RCC 7860 (cell line): ENCODE data around the gene WDR76.
A peak's percentile ranks its signal among the peaks of the same experiment; 100 is the strongest.
"Not testable (repeated sequence)": the region's sequence is repeated elsewhere in the genome, so short reads cannot be mapped to it uniquely, and the experiment has no call there.

Experiments
- DNase-seq: peaks from one replicate; pipeline ENCODE4 v3.0.0-alpha.2; 2015; ENCODE audit warnings: low spot score
- FAIRE-seq: peaks from 2 replicates; lab custom pipeline; 2012; peaks lifted over from hg19 to GRCh38; lab: Jason Lieb, UNC

The WDR76 gene

GRCh38 chr15:43826508-43827341 lies at the start of gene WDR76:
TSS of gene WDR76 (plus strand) at chr15:43827002. CDS start at chr15:43827033, 31 bp downstream.
- peak; percentile 74 for DNase-seq
- no peak for FAIRE-seq

DNA sequence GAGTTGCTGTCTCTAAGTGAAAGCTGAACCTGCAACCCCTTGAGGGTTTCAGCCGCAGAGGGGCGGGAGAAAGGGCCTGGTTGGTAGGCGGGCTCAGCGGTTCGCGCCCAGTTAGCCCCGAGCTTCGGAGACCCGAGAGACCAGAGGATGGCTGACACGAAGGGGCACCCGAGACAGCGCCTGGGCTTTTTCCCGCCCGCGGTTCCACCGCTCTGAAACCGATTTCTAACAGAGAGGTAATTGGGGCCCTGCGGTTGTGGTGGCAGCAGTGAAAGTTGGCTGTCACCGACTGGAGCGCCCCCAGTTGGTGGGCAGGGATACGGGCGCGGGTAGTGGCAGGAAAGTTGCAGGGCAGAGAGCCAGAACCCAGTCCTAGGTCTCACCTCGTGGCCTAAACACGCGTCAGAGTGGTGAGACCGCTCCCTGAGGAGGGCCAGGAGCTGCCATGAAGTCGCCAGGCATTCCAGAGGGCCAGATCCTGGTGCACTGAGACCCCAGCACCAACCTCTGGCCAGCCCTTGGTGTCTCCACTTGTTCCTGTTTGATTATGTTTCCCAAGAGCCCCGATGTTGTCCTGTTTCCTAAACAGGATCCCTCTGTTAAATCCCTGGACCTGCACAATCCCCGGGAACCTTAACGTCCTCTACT lies 49.4 kb upstream of the WDR76 start:
- FAIRE-seq (no peak), DNase-seq (peak; percentile 74)

GRCh38 chr15:43779016-43779415 lies 47.8 kb upstream of the WDR76 start:
- no peak for DNase-seq
- no peak for FAIRE-seq

- no peak for FAIRE-seq
- DNase-seq = no peak
Observed at GRCh38 chr15:43789409-43789808, 37.4 kb upstream of the WDR76 start.

- peak; percentile 95 for DNase-seq
- peak; percentile 71 for FAIRE-seq
Observed at GRCh38 chr15:43791993-43792760, 34.6 kb upstream of the WDR76 start, which contains the start of gene SERF2. TSS of gene SERF2 (plus strand) at chr15:43792320. CDS start at chr15:43792377, 57 bp downstream.

DNA sequence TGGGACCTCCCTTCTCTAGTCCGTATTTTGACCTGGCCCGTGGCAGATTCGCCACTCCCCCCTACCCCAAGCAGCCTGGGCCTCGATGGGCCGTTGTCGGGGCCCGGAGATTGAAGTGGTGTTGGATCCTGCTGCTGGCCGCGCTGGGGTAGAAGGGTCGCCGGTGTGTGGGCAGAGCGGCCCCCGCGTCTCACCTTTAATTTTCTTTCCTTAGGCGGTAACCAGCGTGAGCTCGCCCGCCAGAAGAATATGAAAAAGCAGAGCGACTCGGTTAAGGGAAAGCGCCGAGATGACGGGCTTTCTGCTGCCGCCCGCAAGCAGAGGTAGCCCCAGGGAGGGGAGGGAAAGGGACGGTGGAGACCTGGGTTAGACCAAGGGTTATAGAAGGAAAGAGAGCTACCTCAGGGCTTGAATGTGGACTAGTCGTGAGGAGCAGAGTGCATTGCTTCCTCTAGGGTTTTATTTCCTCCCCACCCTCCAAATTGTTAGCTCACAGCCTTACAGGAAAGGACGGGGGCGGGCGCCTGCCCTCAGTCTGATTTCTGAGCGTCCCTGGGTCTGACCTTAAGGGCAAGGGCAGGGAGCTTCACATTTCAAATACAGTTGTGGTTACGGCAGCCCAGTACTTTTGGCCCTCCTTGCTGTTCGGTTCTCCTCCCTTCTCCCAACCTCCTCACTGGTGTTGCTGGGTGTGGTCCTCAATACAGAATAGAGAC lies 33.9 kb upstream of the WDR76 start:
- no peak for FAIRE-seq
- DNase-seq = no peak

DNA sequence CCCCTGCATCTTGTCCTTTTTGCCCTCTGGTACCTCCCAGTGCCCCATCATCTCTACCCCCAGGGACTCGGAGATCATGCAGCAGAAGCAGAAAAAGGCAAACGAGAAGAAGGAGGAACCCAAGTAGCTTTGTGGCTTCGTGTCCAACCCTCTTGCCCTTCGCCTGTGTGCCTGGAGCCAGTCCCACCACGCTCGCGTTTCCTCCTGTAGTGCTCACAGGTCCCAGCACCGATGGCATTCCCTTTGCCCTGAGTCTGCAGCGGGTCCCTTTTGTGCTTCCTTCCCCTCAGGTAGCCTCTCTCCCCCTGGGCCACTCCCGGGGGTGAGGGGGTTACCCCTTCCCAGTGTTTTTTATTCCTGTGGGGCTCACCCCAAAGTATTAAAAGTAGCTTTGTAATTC lies 33.2 kb upstream of the WDR76 start:
- DNase-seq (no peak), FAIRE-seq (no peak)

DNA sequence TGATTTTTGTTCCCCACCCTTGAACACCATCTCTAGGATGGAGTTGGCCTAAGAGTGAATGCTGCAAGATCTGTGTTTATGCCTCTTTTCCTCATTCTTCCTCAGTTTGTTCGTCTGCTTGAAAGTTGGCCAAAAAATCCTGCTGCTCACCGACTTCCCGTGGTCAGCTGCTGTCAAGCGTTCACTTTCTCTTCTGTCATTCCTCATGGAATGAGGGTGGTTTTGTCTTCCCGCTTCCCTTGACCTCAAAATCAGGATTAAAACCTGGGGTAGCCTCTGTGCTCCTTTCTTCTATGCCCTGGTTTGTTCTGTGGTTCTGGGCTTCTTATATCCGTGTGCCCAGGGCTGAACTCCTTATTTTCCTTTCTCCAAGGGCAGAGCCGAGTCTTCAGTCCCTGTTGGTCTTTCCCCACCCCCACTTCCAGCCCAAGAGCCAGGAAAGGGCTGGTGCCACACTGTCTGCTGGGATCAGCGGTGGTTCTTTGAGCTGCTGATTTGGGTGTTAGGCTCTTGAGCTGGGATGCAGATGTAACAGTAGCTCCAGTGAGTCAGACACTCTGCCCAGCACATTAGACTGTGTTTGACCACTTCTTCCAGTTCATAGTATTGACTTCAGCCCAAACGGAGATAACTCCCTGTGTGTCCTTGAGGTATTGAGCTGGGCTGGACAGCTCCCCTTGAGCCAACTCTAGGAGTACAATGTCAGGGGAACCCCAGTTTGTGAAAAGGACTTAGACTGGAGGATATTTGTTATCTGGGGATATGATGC lies 32.3 kb upstream of the WDR76 start:
- DNase-seq = peak; percentile 81
- no peak for FAIRE-seq

DNA sequence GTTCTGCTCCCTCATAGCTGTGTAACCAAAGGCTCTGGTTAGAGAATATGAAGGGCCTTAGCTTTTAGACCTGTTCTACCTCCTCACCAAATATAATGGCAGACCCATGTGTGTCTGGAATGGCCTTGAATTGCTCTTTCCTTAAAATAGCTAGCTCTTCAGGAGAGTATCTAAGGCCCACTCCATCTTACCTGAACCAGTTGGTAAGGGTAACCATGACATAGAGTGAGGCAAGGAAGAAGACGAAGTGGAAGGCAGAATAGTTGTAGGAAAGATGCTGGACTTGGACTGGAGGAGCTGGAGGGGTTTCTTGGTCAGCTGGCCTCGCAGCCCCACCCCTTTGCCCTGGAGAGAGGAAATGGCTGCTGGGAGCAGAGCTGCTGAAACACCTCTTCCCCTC lies 31.6 kb upstream of the WDR76 start:
- DNase-seq = no peak
- no peak for FAIRE-seq

GRCh38 chr15:43795997-43796396 lies 30.8 kb upstream of the WDR76 start:
- no peak for FAIRE-seq
- DNase-seq = no peak

DNA sequence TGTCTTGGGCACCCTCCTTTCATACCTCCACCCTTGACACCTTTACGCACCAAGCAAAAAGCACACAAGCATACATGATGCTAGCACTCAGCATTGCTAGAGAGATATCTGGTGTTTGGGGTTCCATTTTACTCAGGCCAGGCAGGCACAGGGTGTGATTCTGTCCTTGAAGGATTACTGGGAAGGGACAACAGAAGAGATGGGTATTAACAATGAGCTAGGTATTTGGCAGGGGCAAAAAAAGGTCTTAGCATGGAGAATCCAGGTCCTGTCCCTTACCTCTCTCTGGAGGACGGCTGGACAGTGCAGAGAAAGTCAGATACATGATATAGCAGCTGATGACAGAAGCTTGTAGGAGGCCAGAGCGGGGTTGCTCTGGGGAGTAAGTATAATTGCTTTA lies 30.2 kb upstream of the WDR76 start:
- FAIRE-seq = no peak

GRCh38 chr15:43799209-43799944 lies 27.4 kb upstream of the WDR76 start:
- FAIRE-seq = no peak
- no peak for DNase-seq

More for the DNA sequence above, 30.2 kb upstream of the WDR76 start:
- DNase-seq = no peak

GRCh38 chr15:43799945-43800285 lies 26.9 kb upstream of the WDR76 start, which contains the start of gene SERINC4:
TSS of gene SERINC4 (minus strand) at chr15:43800220. CDS start at chr15:43799986, 234 bp downstream.
- FAIRE-seq (no peak), DNase-seq (no peak)

DNA sequence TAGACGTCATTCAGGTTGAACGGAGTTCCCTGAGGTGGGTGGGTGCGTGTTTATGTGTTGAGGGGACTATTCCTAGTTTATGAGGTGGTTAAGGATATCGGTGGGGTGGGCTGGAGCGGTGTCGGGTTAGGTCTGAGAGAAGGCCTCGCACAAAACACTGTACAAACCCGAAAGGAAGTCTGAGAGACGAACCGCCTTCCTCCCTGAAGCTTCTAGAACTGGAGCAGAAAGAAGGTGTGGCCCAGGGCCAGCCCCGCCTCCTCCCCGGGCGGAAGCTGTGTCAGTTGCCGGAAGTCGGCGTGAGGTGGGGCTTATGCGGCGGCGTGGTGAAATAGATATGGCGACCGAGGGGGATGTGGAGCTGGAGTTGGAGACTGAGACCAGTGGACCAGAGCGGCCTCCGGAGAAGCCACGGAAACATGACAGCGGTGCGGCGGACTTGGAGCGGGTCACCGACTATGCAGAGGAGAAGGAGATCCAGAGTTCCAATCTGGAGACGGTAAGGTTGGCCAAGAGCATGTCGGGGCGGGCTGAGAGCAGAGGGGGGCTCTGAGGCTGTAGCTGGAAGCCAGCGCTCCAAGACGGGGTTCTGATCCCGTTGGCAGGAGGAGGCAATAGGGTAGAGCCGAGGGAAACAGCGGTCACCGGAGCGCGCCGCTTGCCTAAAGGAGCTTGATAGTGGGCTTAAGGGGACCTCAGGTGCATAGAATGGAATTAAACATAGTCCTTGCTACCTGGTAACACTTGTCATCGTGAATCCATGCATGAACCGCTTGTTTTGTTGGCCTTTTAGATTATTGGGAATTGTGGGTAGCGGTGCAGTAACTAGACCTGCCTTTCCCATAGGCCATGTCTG lies 26.3 kb upstream of the WDR76 start, which contains the start of gene HYPK:
Gene HYPK, plus strand, starts transcription at position 314 of the 856 bp plus-strand sequence. Its CDS starts 24 bp downstream, at position 338.
- DNase-seq (peak; percentile 73), FAIRE-seq (peak; percentile 51)

GRCh38 chr15:43802676-43803075 lies 24.1 kb upstream of the WDR76 start:
- FAIRE-seq, DNase-seq: not testable (repeated sequence)

GRCh38 chr15:43808435-43808950 lies 18.3 kb upstream of the WDR76 start:
- no peak for DNase-seq
- no peak for FAIRE-seq

GRCh38 chr15:43808960-43809678 lies 17.7 kb upstream of the WDR76 start:
- FAIRE-seq (no peak), DNase-seq (no peak)
